Endothelial cell of coronary artery (primary cell): ENCODE results near the gene CCDC117. TPM values are rescaled to one million over a fixed set of nuclear protein-coding genes. Genes with fewer than 3 reads are reported as not detected.

Experiments used
- total RNA-seq: library from RNA; depleted of rRNA; stranded (reverse); fragments of >200 nt; gene quantifications from 2 replicates; pipeline ENCODE4 v1.2.3, GENCODE V29; 2014

The CCDC117 gene
- total RNA-seq = 12.6 TPM in 2 replicates

GRCh38 chr22:28772633-28773460 is at the start of gene CCDC117:
CCDC117 (plus strand) TSS chr22:28772695; CDS start chr22:28772850, 155 bp downstream.

DNA sequence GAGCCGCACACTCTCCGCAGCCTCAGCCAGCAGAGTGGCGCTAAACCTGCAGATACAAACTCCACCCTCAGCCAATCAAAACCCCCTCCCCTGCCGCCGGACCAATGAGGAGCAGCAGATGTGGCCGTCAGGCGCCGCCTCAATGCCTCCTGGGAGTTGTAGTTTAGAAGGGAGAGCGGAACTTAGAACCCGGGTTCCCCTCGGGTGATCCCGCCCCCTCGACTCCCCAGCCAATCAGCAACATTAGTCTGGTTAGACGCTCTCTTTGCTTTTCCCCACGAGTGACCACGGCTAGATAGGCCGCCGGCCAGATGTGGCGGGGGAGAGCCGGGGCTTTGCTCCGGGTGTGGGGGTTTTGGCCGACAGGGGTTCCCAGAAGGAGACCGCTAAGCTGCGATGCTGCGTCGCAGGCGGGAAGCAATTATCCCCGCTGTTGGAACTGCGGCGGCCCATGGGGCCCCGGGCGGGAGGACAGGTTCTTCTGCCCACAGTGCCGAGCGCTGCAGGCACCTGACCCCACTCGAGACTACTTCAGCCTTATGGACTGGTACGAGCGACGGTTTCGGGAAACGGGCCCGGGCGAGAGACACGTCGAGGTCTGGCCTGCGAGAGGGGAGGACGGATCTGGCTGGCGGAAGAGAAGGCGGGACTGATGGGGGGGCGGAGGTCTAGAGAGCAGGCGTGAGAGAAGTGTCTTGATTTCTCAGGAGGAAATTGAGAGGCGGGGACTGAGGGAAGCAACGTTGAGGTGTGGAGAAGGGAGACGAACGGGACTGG is 30.5 kb upstream of the CCDC117 start, which contains the start of the genes CHEK2 and HSCB:
TSS of gene CHEK2 (minus strand) at position 36 of the 777 bp plus-strand sequence. CDS start 7,099 bp downstream, outside the sequence.
TSS of gene HSCB (plus strand) at position 255 of the 777 bp plus-strand sequence. CDS start at position 312, 57 bp downstream.

GRCh38 chr22:28800308-28801041 is 28.0 kb downstream of the CCDC117 start, which contains the start of gene XBP1:
XBP1 (minus strand) TSS chr22:28800569.

Other genes with a start within 250 kb of the CCDC117 start
- 15.6 and 16.6 TPM in 2 replicates for gene TTC28, start 92.9 kb upstream of the CCDC117 start, total RNA-seq
- 10.5 and 11.1 TPM in 2 replicates for gene CHEK2, start 30.9 kb upstream of the CCDC117 start, total RNA-seq
- 10.3 and 13.4 TPM in 2 replicates for gene HSCB, start 30.7 kb upstream of the CCDC117 start, total RNA-seq
- 91.0 and 153 TPM in 2 replicates for gene XBP1, start 27.9 kb downstream of the CCDC117 start, total RNA-seq
- 2.6 and 2.7 TPM in 2 replicates for gene ZNRF3, start 110.9 kb downstream of the CCDC117 start, total RNA-seq